GM23338 (cell line): ENCODE data around the gene GRIN2C. TPM values are rescaled to one million over a fixed set of nuclear protein-coding genes. Genes with fewer than 3 reads are reported as not detected.

ENCODE experiments used
- ATAC-seq: fragments of 200-7000 bp; cut with Tn5 transposase; 3 replicates; pipeline ENCODE4 v1.9.1; 2020
- DNase-seq: peaks from one replicate; pipeline ENCODE4 v3.0.0-alpha.2; 2015; ENCODE audit warnings: low spot score
- H2AFZ ChIP-seq: fragments of 200-600 bp; sonication (generic); 2 replicates; pipeline ENCODE4 v1.8.0; 2016; ENCODE audit warnings: antibody characterized with exemption, mild to moderate bottlenecking, moderate library complexity
- H3F3A ChIP-seq: fragments of 200-600 bp; sonication (generic); replicated peaks from 2 replicates; pipeline ENCODE4 v1.8.0; 2017; ENCODE audit warnings: antibody characterized with exemption, mixed run types, low read depth
- H3K27ac ChIP-seq: fragments of 200-600 bp; sonication (generic); 2 replicates; pipeline ENCODE4 v1.6.1; 2016; ENCODE audit warnings: low read depth
- H3K27me3 ChIP-seq: fragments of 200-600 bp; sonication (generic); 2 replicates; pipeline ENCODE4 v1.8.0; 2016; ENCODE audit warnings: mild to moderate bottlenecking, mixed run types, moderate library complexity; ENCODE audit not compliant: insufficient read depth
- H3K36me3 ChIP-seq: fragments of 200-600 bp; sonication (generic); 2 replicates; pipeline ENCODE4 v1.8.0; 2016; ENCODE audit warnings: mild to moderate bottlenecking; ENCODE audit not compliant: insufficient read depth
- H3K4me1 ChIP-seq: fragments of 200-600 bp; sonication (generic); 2 replicates; pipeline ENCODE4 v1.8.0; 2016; ENCODE audit warnings: mild to moderate bottlenecking, moderate library complexity; ENCODE audit not compliant: insufficient read depth
- H3K4me2 ChIP-seq: fragments of 200-600 bp; sonication (generic); 2 replicates; pipeline ENCODE4 v1.7.1; 2017; ENCODE audit warnings: mixed run types
- H3K4me3 ChIP-seq: fragments of 200-600 bp; sonication (generic); 2 replicates; pipeline ENCODE4 v1.6.1; 2016; ENCODE audit warnings: mixed run types
- H3K79me2 ChIP-seq: fragments of 200-600 bp; sonication (generic); replicated peaks from 2 replicates; pipeline ENCODE4 v1.8.0; 2017; ENCODE audit warnings: mild to moderate bottlenecking; ENCODE audit not compliant: insufficient read depth
- H3K9me2 ChIP-seq: fragments of 200-600 bp; sonication (generic); 2 replicates; pipeline ENCODE4 v1.8.0; 2017; ENCODE audit not compliant: insufficient read depth
- H4K20me1 ChIP-seq: fragments of 200-600 bp; sonication (generic); replicated peaks from 2 replicates; pipeline ENCODE4 v1.8.0; 2017; ENCODE audit warnings: mild to moderate bottlenecking; ENCODE audit not compliant: insufficient read depth
- H3K27ac Mint-ChIP-seq: 2 replicates; pipeline ENCODE4 v1.8.0; 2020; ENCODE audit warnings: inconsistent platforms, mild to moderate bottlenecking, moderate library complexity, mixed read lengths
- H3K27me3 Mint-ChIP-seq: 3 replicates; pipeline ENCODE4 v1.8.0; 2022; ENCODE audit warnings: low read depth, mild to moderate bottlenecking, moderate library complexity, mixed read lengths, inconsistent platforms; ENCODE audit not compliant: insufficient read depth, poor library complexity
- H3K36me3 Mint-ChIP-seq: 3 replicates; pipeline ENCODE4 v1.8.0; 2021; ENCODE audit warnings: low read depth, mild to moderate bottlenecking, inconsistent platforms, moderate library complexity, mixed read lengths
- H3K4me1 Mint-ChIP-seq: 3 replicates; pipeline ENCODE4 v1.8.0; 2020; ENCODE audit warnings: mild to moderate bottlenecking, inconsistent platforms, mixed read lengths
- H3K4me3 Mint-ChIP-seq: 3 replicates; pipeline ENCODE4 v1.8.0; 2021; ENCODE audit warnings: moderate library complexity, mild to moderate bottlenecking, inconsistent platforms, mixed read lengths
- H3K9me3 Mint-ChIP-seq: 3 replicates; pipeline ENCODE4 v1.8.0; 2020; ENCODE audit warnings: moderate library complexity, mild to moderate bottlenecking, inconsistent platforms, mixed read lengths
- CREB1 ChIP-seq: fragments of 250-450 bp; sonication (Bioruptor Pico); IDR thresholded peaks from 2 replicates; pipeline ENCODE4 v1.5.0; 2020; ENCODE audit warnings: low read depth, mild to moderate bottlenecking, moderate library complexity
- CTCF ChIP-seq, 2 experiments: fragments of 200-600 bp in 1 of 2; sonication (generic) in 1 of 2; conservative IDR thresholded peaks; 2 replicates each; pipeline versions ENCODE4 v1.5.1 to v1.6.1; 2016 to 2017; ENCODE audit warnings: antibody characterized with exemption in 2 of 2, low read depth in 2 of 2, mild to moderate bottlenecking in 2 of 2, moderate library complexity in 1 of 2
- ETS1 ChIP-seq: IDR thresholded peaks from 2 replicates; pipeline ENCODE4 v1.6.1; 2016; ENCODE audit warnings: antibody characterized with exemption
- EZH2phosphoT487 ChIP-seq: fragments of 200-600 bp; sonication (generic); IDR thresholded peaks from one replicate; pipeline ENCODE4 v1.8.1; 2018; ENCODE audit warnings: antibody characterized with exemption; ENCODE audit not compliant: unreplicated experiment
- JUNB ChIP-seq: IDR thresholded peaks from one replicate; pipeline ENCODE4 v1.6.1; 2016; ENCODE audit warnings: antibody characterized with exemption; ENCODE audit not compliant: unreplicated experiment
- REST ChIP-seq: IDR thresholded peaks from one replicate; pipeline ENCODE4 v1.6.1; 2018; ENCODE audit warnings: antibody characterized with exemption; ENCODE audit not compliant: unreplicated experiment
- STAT1 ChIP-seq: IDR thresholded peaks from one replicate; pipeline ENCODE4 v1.6.1; 2016; ENCODE audit warnings: antibody characterized with exemption; ENCODE audit not compliant: unreplicated experiment
- ZNF114 ChIP-seq: fragments of 250-450 bp; sonication (Bioruptor Pico); IDR thresholded peaks from 2 replicates; pipeline ENCODE4 v1.5.0; 2020; ENCODE audit warnings: mild to moderate bottlenecking, moderate library complexity
- ZNF331 ChIP-seq: fragments of 250-450 bp; sonication (Bioruptor Pico); IDR thresholded peaks from 2 replicates; pipeline ENCODE4 v1.5.0; 2020; ENCODE audit warnings: low read depth, mild to moderate bottlenecking, moderate library complexity
- ZNF462 ChIP-seq: fragments of 250-450 bp; sonication (Bioruptor Pico); IDR thresholded peaks from 2 replicates; pipeline ENCODE4 v1.5.0; 2020; ENCODE audit warnings: mild to moderate bottlenecking, moderate library complexity
- polyA plus RNA-seq: library from polyadenylated mRNA; unstranded; fragments of >200 nt; fragmentation: Nextera tagmentation; extraction: Ambion mirVana; gene quantifications from 2 replicates; pipeline ENCODE4 v1.2.1, GENCODE V29; 2016
- total RNA-seq: library from RNA; depleted of rRNA; stranded (reverse); fragments of >200 nt; shearing (Covaris generic); gene quantifications from 2 replicates; pipeline ENCODE4 v1.2.3, GENCODE V29; 2014

GRIN2C gene
- total and polyA plus RNA-seq, 2 experiments from 2014 or later, result 0.10 to 0.19 TPM

- no peak for TF ChIP-seq ZNF462
Measured at GRCh38 chr17:74807441-74807840, 52.2 kb downstream of the GRIN2C start (continued).

- Mint-ChIP-seq H3K4me3 (no peak overlapping the region), H3K27me3 (peaks cover 9% of the 10 kb centered on the region), H3K27ac (no peak overlapping the region), H3K4me1 (no peaks in the 10 kb centered on the region), H3K36me3 (peaks cover 3% of the 10 kb centered on the region), H3K9me3 (no peaks in the 10 kb centered on the region)
- Histone ChIP-seq H3K36me3 (no peaks in the 10 kb centered on the region), H4K20me1 (peaks cover 18% of the 10 kb centered on the region), H2AFZ (no peak overlapping the region), H3F3A (no peaks in the 10 kb centered on the region), H3K27ac (no peak overlapping the region), H3K4me3 (no peak overlapping the region), H3K4me2 (no peak overlapping the region), H3K27me3 (no peaks in the 10 kb centered on the region), H3K9me2 (no peaks in the 10 kb centered on the region), H3K79me2 (no peaks in the 10 kb centered on the region), H3K4me1 (no peaks in the 10 kb centered on the region)
- DNase-seq (no peak), ATAC-seq (no peak)
- TF ChIP-seq CREB1 (no peak), EZH2phosphoT487 (no peak), STAT1 (no peak), ETS1 (no peak), ZNF114 (CRISPR knock-in tag) (no peak), CTCF (conservative IDR thresholded peaks at IDR 0.05; ENCODE audit: low read depth in 2 of 2) (no peak), ZNF331 (CRISPR knock-in tag) (no peak), JUNB (no peak), REST (no peak)
Measured at GRCh38 chr17:74806334-74806733, 53.4 kb downstream of the GRIN2C start.
